K562 (cell line): Measurements from ENCODE around the gene CFAP410. TPM values are rescaled to one million over a fixed set of nuclear protein-coding genes. Genes with fewer than 3 reads are reported as not detected.

ENCODE experiments used
- ATF3 ChIP-seq, 2 experiments: fragments of 450-650 bp in 1 of 2; sonication (generic) in 1 of 2; formaldehyde crosslinking in 1 of 2; IDR thresholded peaks in 1 of 2; conservative IDR thresholded peaks in 1 of 2; 2 replicates each; pipeline versions ENCODE4 v1.6.1 to v1.8.1; 2016 to 2023; ENCODE audit warnings: mild to moderate bottlenecking in 2 of 2, moderate library complexity in 2 of 2, inconsistent platforms in 1 of 2, missing genetic modification reagents in 1 of 2
- E2F1 ChIP-seq: sonication (generic); formaldehyde crosslinking; IDR thresholded peaks from 2 replicates; pipeline ENCODE4 v1.8.1; 2023; ENCODE audit warnings: mild to moderate bottlenecking, missing genetic modification reagents, moderate library complexity
- ELK1 ChIP-seq: sonication (generic); formaldehyde crosslinking; IDR thresholded peaks from 2 replicates; pipeline ENCODE4 v1.8.1; 2022; ENCODE audit warnings: missing genetic modification reagents
- GTF3C2 ChIP-seq: IDR thresholded peaks from 3 replicates; pipeline ENCODE4 v1.6.1; 2011; ENCODE audit warnings: borderline replicate concordance, mild to moderate bottlenecking, moderate library complexity; ENCODE audit not compliant: insufficient read length; ENCODE audit errors: extremely low read depth
- ILF3 ChIP-seq: fragments of 450-650 bp; IDR thresholded peaks from 2 replicates; pipeline ENCODE4 v1.6.1; 2018; ENCODE audit warnings: antibody characterized with exemption, mild to moderate bottlenecking, moderate library complexity, borderline replicate concordance
- MBD1 ChIP-seq: fragments of 250-450 bp; sonication (Bioruptor Pico); IDR thresholded peaks from 2 replicates; pipeline ENCODE4 v1.8.0; 2022; ENCODE audit warnings: inconsistent platforms
- MED1 ChIP-seq: sonication (generic); formaldehyde crosslinking; IDR thresholded peaks from 2 replicates; pipeline ENCODE4 v1.8.1; 2023; ENCODE audit warnings: missing genetic modification reagents, borderline replicate concordance
- MTA1 ChIP-seq: fragments of 450-650 bp; IDR thresholded peaks from 2 replicates; pipeline ENCODE4 v1.6.1; 2017; ENCODE audit warnings: borderline replicate concordance
- NR2F6 ChIP-seq: fragments of 450-650 bp; formaldehyde crosslinking; IDR thresholded peaks from 2 replicates; pipeline ENCODE4 v1.4.0; 2020; ENCODE audit warnings: mild to moderate bottlenecking
- RBM14 ChIP-seq: fragments of 200-400 bp; formaldehyde crosslinking; IDR thresholded peaks from 2 replicates; pipeline ENCODE4 v1.6.1; 2018; ENCODE audit warnings: low read depth, mild to moderate bottlenecking, low read length, moderate library complexity, borderline replicate concordance; ENCODE audit not compliant: insufficient read depth
- TCF3 ChIP-seq: sonication (generic); formaldehyde crosslinking; IDR thresholded peaks from 2 replicates; pipeline ENCODE4 v1.4.0; 2020; ENCODE audit warnings: mild to moderate bottlenecking, missing genetic modification reagents
- TEAD2 ChIP-seq: fragments of 450-650 bp; IDR thresholded peaks from 2 replicates; pipeline ENCODE4 v1.6.1; 2016; ENCODE audit warnings: missing genetic modification characterization, control low read depth, missing compliant biosample characterization
- ZNF24 ChIP-seq: fragments of 450-650 bp; IDR thresholded peaks from 2 replicates; pipeline ENCODE4 v1.6.1; 2016
- ZNF263 ChIP-seq: sonication (generic); formaldehyde crosslinking; IDR thresholded peaks from 2 replicates; pipeline ENCODE4 v1.8.0; 2022; ENCODE audit warnings: mild to moderate bottlenecking, missing genetic modification reagents, borderline replicate concordance
- ZNF76 ChIP-seq: fragments of 250-450 bp; sonication (Bioruptor Pico); IDR thresholded peaks from 2 replicates; pipeline ENCODE4 v1.4.0; 2020; ENCODE audit warnings: mild to moderate bottlenecking, moderate library complexity, borderline replicate concordance
- polyA plus RNA-seq, 8 experiments: library from polyadenylated mRNA; depleted of rRNA in 4 of 8; stranded (reverse) in 5 of 8; unstranded in 3 of 8; fragments of >200 nt; fragmentation: Nextera tagmentation in 2 of 8; fragmentation: Illumina TruSeq in 1 of 8; extraction: Ambion mirVana in 2 of 8; extraction: Trizol in 1 of 8; gene quantifications; 2 replicates each; pipeline versions ENCODE4 v1.2.1 to v1.2.3, GENCODE V29; 2011 to 2014; ENCODE audit warnings: inconsistent platforms in 1 of 8, missing spikeins in 1 of 8
- total RNA-seq, 7 experiments: library from RNA; depleted of rRNA in 6 of 7; stranded (reverse); fragments of >200 nt in 6 of 7; fragmentation: Illumina TruSeq in 2 of 7; extraction: Trizol in 2 of 7; gene quantifications; 2 replicates each; pipeline versions ENCODE4 v1.2.1 to v1.2.3, GENCODE V29; 2011 to 2021; ENCODE audit warnings: low replicate concordance in 1 of 7

CFAP410 gene
- total and polyA plus RNA-seq, 9 of the 15 experiments (the other 6 are each of a cell fraction or from before 2014, with no cell fraction given), result 0.07 to 17.3 (median 2.3) TPM

- TF ChIP-seq ELK1 (CRISPR knock-in tag) (no peak), MTA1 (peak; percentile 100), GTF3C2 (no peak), TEAD2 (no peak), TCF3 (CRISPR knock-in tag) (peak; percentile 36; the same call in 1 of the 2 replicates), RBM14 (no peak), ZNF76 (CRISPR knock-in tag) (0 out of 2 replicates have a peak, but pooled peaks have one; percentile 65), NR2F6 (no peak), E2F1 (peak; percentile 80; the same call in 1 of the 2 replicates), ILF3 (peak; percentile 75; the same call in 1 of the 2 replicates), ZNF24 (no peak), MED1 (no peak), ATF3 (IDR thresholded peaks at IDR 0.05) (no peak), ATF3 (CRISPR knock-in tag; conservative IDR thresholded peaks at IDR 0.05) (peak; percentile 57; the same call in 1 of the 2 replicates), MBD1 (CRISPR knock-in tag) (no peak), ZNF263 (CRISPR knock-in tag) (no peak)
Measured at GRCh38 chr21:44338971-44339910, at the start of gene CFAP410 (continued).
